IMR-90 (cell line): Measurements from ENCODE around the gene SSR2. TPM values are rescaled to one million over a fixed set of nuclear protein-coding genes. Genes with fewer than 3 reads are reported as not detected.

ENCODE experiments used
- ATAC-seq: fragments of 200-7000 bp; cut with Tn5 transposase; 2 replicates; pipeline ENCODE4 v1.9.1; 2020; ENCODE audit warnings: low read depth, mild to moderate bottlenecking, moderate library complexity
- BruUV-seq: library from RNA; stranded (reverse); fragments of 400-500 nt; replicated peaks from 2 replicates; lab custom pipeline; 2021; lab: Mats Ljungman, UMichigan
- CTCF ChIA-PET: fragments of 300-600 bp; formaldehyde crosslinking; extraction: SDS; loops from one replicate; lab custom pipeline; 2021; ENCODE audit warnings: antibody characterized with exemption; lab: Yijun Ruan, JAX
- POLR2A ChIA-PET: fragments of 300-600 bp; sonication (Branson Sonifier 250); formaldehyde crosslinking; loops from one replicate; lab custom pipeline; 2022; ENCODE audit warnings: antibody characterized with exemption; ENCODE audit not compliant: unreplicated experiment; lab: Charles Lee
- DNase-seq: peaks from one replicate; pipeline ENCODE4 v3.0.0; 2013
- H2AFZ ChIP-seq: replicated peaks from 2 replicates; pipeline ENCODE3; 2013; ENCODE audit warnings: low read length, mild to moderate bottlenecking; ENCODE audit not compliant: poor library complexity
- H2AK5ac ChIP-seq: 2 replicates; pipeline ENCODE4 v1.6.1; 2013; ENCODE audit warnings: low read depth, low read length, inconsistent platforms
- H2AK9ac ChIP-seq: replicated peaks from 2 replicates; pipeline ENCODE3; 2013; ENCODE audit warnings: mild to moderate bottlenecking, low read depth, low read length, moderate library complexity; ENCODE audit not compliant: poor library complexity
- H2BK120ac ChIP-seq: 2 replicates; pipeline ENCODE4 v1.6.1; 2013; ENCODE audit warnings: low read depth, low read length, inconsistent platforms
- H2BK15ac ChIP-seq: 3 replicates; pipeline ENCODE4 v1.6.1; 2013; ENCODE audit warnings: low read depth, low read length, inconsistent platforms
- H2BK20ac ChIP-seq: 2 replicates; pipeline ENCODE4 v1.6.1; 2013; ENCODE audit warnings: low read depth, mild to moderate bottlenecking, inconsistent platforms, low read length, moderate library complexity
- H2BK5ac ChIP-seq: 2 replicates; pipeline ENCODE4 v1.6.1; 2013; ENCODE audit warnings: mild to moderate bottlenecking, low read depth, low read length, inconsistent platforms; ENCODE audit not compliant: poor library complexity, severe bottlenecking
- H3K14ac ChIP-seq: replicated peaks from 2 replicates; pipeline ENCODE4 v1.6.1; 2013; ENCODE audit warnings: low read depth, low read length, inconsistent platforms
- H3K18ac ChIP-seq: 2 replicates; pipeline ENCODE4 v1.6.1; 2013; ENCODE audit warnings: low read depth, low read length, control low read depth
- H3K23ac ChIP-seq: 2 replicates; pipeline ENCODE4 v1.6.1; 2013; ENCODE audit warnings: low read depth, low read length, inconsistent platforms
- H3K27ac ChIP-seq: 2 replicates; pipeline ENCODE4 v1.5.1; 2013; ENCODE audit warnings: mild to moderate bottlenecking, control low read depth, low read length; ENCODE audit not compliant: insufficient read depth
- H3K27me3 ChIP-seq: 2 replicates; pipeline ENCODE4 v1.6.1; 2013; ENCODE audit warnings: low read length; ENCODE audit not compliant: control insufficient read depth, insufficient read depth
- H3K36me3 ChIP-seq: 2 replicates; pipeline ENCODE4 v1.6.1; 2013; ENCODE audit warnings: low read length, mixed read lengths; ENCODE audit not compliant: control insufficient read depth, insufficient read depth
- H3K4ac ChIP-seq: 2 replicates; pipeline ENCODE4 v1.6.1; 2013; ENCODE audit warnings: low read depth, low read length, inconsistent platforms
- H3K4me1 ChIP-seq: 2 replicates; pipeline ENCODE4 v1.6.1; 2013; ENCODE audit warnings: low read length, mixed read lengths; ENCODE audit not compliant: control insufficient read depth, insufficient read depth
- H3K4me2 ChIP-seq: 2 replicates; pipeline ENCODE4 v1.6.1; 2013; ENCODE audit warnings: low read depth, mild to moderate bottlenecking, control low read depth, low read length, moderate library complexity
- H3K4me3 ChIP-seq: 2 replicates; pipeline ENCODE4 v1.5.1; 2013; ENCODE audit warnings: low read depth, mild to moderate bottlenecking, control low read depth, low read length, moderate library complexity; ENCODE audit not compliant: insufficient read depth
- H3K56ac ChIP-seq: 2 replicates; pipeline ENCODE4 v1.6.1; 2013; ENCODE audit warnings: low read length, inconsistent platforms; ENCODE audit not compliant: insufficient read depth; ENCODE audit errors: extremely low read depth
- H3K79me1 ChIP-seq, 2 experiments: 2 replicates each; pipeline ENCODE4 v1.6.1; 2013; ENCODE audit warnings: low read length in 2 of 2, inconsistent platforms in 1 of 2, low read depth in 1 of 2
- H3K9ac ChIP-seq: 2 replicates; pipeline ENCODE4 v1.6.1; 2013; ENCODE audit warnings: low read depth, low read length, control low read depth
- H3K9me1 ChIP-seq: 2 replicates; pipeline ENCODE4 v1.6.1; 2013; ENCODE audit warnings: low read length, inconsistent platforms; ENCODE audit not compliant: insufficient read depth
- H3K9me3 ChIP-seq: 2 replicates; pipeline ENCODE4 v1.6.1; 2013; ENCODE audit warnings: low read length; ENCODE audit not compliant: control insufficient read depth, insufficient read depth
- H4K20me1 ChIP-seq: 2 replicates; pipeline ENCODE4 v1.6.1; 2013; ENCODE audit warnings: low read length, inconsistent platforms; ENCODE audit not compliant: insufficient read depth
- H4K5ac ChIP-seq: 2 replicates; pipeline ENCODE4 v1.6.1; 2013; ENCODE audit warnings: mild to moderate bottlenecking, low read depth, low read length, control low read depth
- H4K8ac ChIP-seq, 2 experiments: 2 replicates each; pipeline ENCODE4 v1.6.1; 2013; ENCODE audit warnings: low read depth in 2 of 2, low read length in 2 of 2, control low read depth in 1 of 2, inconsistent platforms in 1 of 2
- H4K91ac ChIP-seq: 2 replicates; pipeline ENCODE4 v1.6.1; 2013; ENCODE audit warnings: low read depth, low read length, inconsistent platforms; ENCODE audit not compliant: insufficient read depth
- MAZ ChIP-seq: IDR thresholded peaks from 2 replicates; pipeline ENCODE4 v1.6.1; 2012; ENCODE audit warnings: low read depth, mild to moderate bottlenecking, low read length, improper control_type of control experiment, moderate library complexity, borderline replicate concordance
- POLR2A ChIP-seq: IDR thresholded peaks from 2 replicates; pipeline ENCODE4 v1.6.1; 2012; ENCODE audit warnings: mild to moderate bottlenecking, low read depth, low read length
- WGBS, 2 experiments: methylation state at CpG; one replicate each; pipeline versions ENCODE4 v1.1.5 to v1.1.7; 2013; ENCODE audit warnings: missing lambda C conversion rate in 2 of 2; ENCODE audit not compliant: insufficient read length in 1 of 2; ENCODE audit errors: extremely low coverage in 2 of 2; 5-methylcytosine and 5-hydroxymethylcytosine counted together
- dilution Hi-C: fragments of 300-500 bp; cut with HindIII; formaldehyde crosslinking; loops from one replicate; pipeline ENCODE4 v1.14.3; 2018; ENCODE audit warnings: low sequenced_read_pairs; ENCODE audit not compliant: unreplicated experiment
- in situ Hi-C: fragments of 300-500 bp; cut with MboI; formaldehyde crosslinking; loops from 3 replicates; pipeline ENCODE4 v1.14.3; 2019; ENCODE audit warnings: low sequenced_read_pairs, inconsistent platforms, mixed read lengths
- intact Hi-C: fragments of 100-400 bp; cut with micrococcal nuclease; formaldehyde crosslinking; loops from 2 replicates; pipeline ENCODE4 v1.10.0; 2022
- polyA plus RNA-seq, 3 experiments: library from polyadenylated mRNA; depleted of rRNA; stranded (reverse); fragments of >200 nt; gene quantifications; 2 replicates each; pipeline ENCODE4 v1.2.3, GENCODE V29; 2012; ENCODE audit warnings: low replicate concordance in 1 of 3
- total RNA-seq: library from RNA; depleted of rRNA; stranded (reverse); fragments of >200 nt; gene quantifications from 2 replicates; pipeline ENCODE4 v1.2.3, GENCODE V29; 2012

SSR2 gene
- total and polyA plus RNA-seq, 2 of the 4 experiments (the other 2 are of a cell fraction), result 553 to 1,264 TPM

DNA sequence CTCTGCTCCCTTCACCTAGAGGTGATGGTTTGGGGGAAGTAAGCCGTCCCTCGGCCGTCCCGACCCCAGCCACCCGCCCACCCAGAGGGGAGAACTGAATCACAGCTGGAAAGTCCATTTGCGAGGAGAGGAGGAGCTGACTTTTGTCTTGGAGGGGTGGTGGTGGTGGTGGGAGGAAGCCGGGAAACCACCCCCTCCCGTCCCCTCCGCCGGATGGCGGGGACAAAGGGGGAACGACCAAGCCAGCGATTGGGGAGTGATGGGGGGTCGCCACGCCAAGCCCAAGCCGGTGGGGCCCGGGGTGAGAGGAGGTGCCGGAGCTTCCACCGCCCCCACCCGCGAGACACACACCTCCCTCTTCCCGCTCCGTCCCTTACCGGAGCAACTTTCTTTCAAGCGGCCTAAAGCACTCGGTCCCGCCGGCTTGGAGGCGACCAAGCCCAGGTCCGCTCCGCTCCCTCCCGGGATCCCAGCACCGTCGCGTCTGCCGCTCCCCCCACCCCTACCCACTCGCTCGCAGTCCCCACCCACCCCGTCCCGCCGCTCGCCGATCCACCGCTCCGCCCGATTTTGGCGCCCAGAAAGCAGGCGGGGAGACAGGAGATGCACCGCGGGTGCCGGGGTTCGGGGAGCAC is 42.9 kb downstream of the SSR2 start:
- DNase-seq (no peak), ATAC-seq (peak; percentile 19)
- H4K91ac ChIP-seq, result peak overlapping the region; percentile 94
- H3K18ac ChIP-seq, result peak overlapping the region; percentile 91
- H2BK5ac ChIP-seq, result peak overlapping the region; percentile 93
- peak overlapping the region; percentile 99 for H3K27ac ChIP-seq
- peak overlapping the region; percentile 97 for H3K23ac ChIP-seq
- H3K56ac ChIP-seq, result peak overlapping the region; percentile 77
- H3K4me2 ChIP-seq, result peak overlapping the region; percentile 98
- peaks cover 48% of the 10 kb centered on the region for H4K20me1 ChIP-seq
- 0% methylated on average over 22 of the region's 52 CpGs; no CpG with 5 or more reads in 1 of the 2 experiments for WGBS, 2 experiments
- 0 out of 2 replicates have a peak overlapping the region, but pooled peaks have one; percentile 50 for H2BK20ac ChIP-seq
- TF ChIP-seq MAZ (0 out of 2 replicates have a peak, but pooled peaks have one; percentile 6), POLR2A (no peak; the same call in 1 of the 2 replicates)
- peak overlapping the region; percentile 87 for H3K9ac ChIP-seq
- peak overlapping the region; percentile 79 for H2AFZ ChIP-seq
- in situ Hi-C loops (no loop called here), intact Hi-C loops (loop anchor here (5.0 kb wide), 1 partner anchor 36 kb away; the partner anchor contains the start of gene RXFP4), dilution Hi-C loops (no loop called here)
- H4K5ac ChIP-seq, result peak overlapping the region; percentile 74
- H3K27me3 ChIP-seq, result no peaks in the 10 kb centered on the region
- peaks cover 11% of the 10 kb centered on the region for H3K36me3 ChIP-seq
- peak overlapping the region; percentile 94 for H3K4me3 ChIP-seq
- POLR2A ChIA-PET, result interaction anchor here (0.6 to 1.4 kb wide), 6 partner anchors 9 to 63 kb away, joined by 3 to 10 read pairs (median 4); no protein-coding TSS in a partner anchor
- peaks cover 48% of the 10 kb centered on the region for H3K4me1 ChIP-seq
- peak overlapping the region; percentile 73 for H2AK5ac ChIP-seq
- peak overlapping the region; percentile 70 to 82; a peak in 3 of 4 replicates for H4K8ac ChIP-seq
- H3K9me3 ChIP-seq, result no peaks in the 10 kb centered on the region
- peak overlapping the region; percentile 94 for H3K14ac ChIP-seq
- H3K9me1 ChIP-seq, result peaks cover 40% of the 10 kb centered on the region
- CTCF ChIA-PET, result interaction anchor here (1.2 kb wide), 1 partner anchor 12 kb away, joined by 4 read pairs; no protein-coding TSS in a partner anchor
- 0 out of 3 replicates have a peak overlapping the region, but pooled peaks have one; percentile 81 for H2BK15ac ChIP-seq
- BruUV-seq, result no TSS peak
- H3K79me1 ChIP-seq, result peaks cover 10 to 83% of the 10 kb centered on the region in 2 experiments; a peak in 3 of 4 replicates
- H3K4ac ChIP-seq, result peak overlapping the region; percentile 92
- peak overlapping the region; percentile 95 for H2AK9ac ChIP-seq
- H2BK120ac ChIP-seq, result peak overlapping the region; percentile 66
